Measurements from ENCODE around the gene ZNF385D. TPM values are rescaled to one million over a fixed set of nuclear protein-coding genes. Genes with fewer than 3 reads are reported as not detected.

Gene ZNF385D
- total and polyA plus RNA-seq, 2 of the 13 experiments (the other 11 are each of a cell fraction or from before 2014, with no cell fraction given): not detected

DNA sequence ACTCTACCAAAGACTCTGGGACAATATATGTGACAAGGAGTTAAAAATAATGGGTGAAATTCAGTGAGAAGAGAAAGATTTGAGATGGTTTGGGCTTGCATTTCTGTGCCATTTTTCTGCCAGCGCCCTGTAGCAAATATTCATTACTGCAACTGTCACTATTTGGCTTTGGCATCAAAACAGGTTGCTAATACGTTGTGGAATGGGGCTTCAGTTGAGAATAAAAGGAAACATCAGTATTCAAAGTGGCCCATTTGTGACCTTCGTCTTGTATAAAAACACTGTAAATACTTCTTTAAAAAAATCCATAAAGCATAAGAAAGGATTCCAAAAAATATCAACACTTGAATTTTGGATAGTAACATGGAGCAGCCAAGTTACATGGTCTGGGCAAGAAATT, 309.2 kb downstream of the ZNF385D start:
- Histone ChIP-seq H3K27me3 (ENCODE audit: control insufficient read depth in 1 of 2, insufficient read depth in 2 of 2, low read length in 2 of 2) (no peaks in the 10 kb centered on the region), H3K36me3 (replicated peaks in 1 of 2; ENCODE audit: control insufficient read depth in 1 of 2, insufficient read depth in 2 of 2, low read length in 2 of 2) (no peaks in the 10 kb centered on the region), H3K9ac (ENCODE audit: insufficient read depth, low read depth, low read length) (no peak overlapping the region), H3K4me2 (ENCODE audit: low read depth, low read length) (no peak overlapping the region), H3K9me3 (ENCODE audit: low read length) (peaks cover 49% of the 10 kb centered on the region), H3K4me3 (replicated peaks in 1 of 3; ENCODE audit: insufficient read depth in 1 of 3, low read depth in 2 of 3, low read length in 3 of 3) (no peak overlapping the region), H4K20me1 (ENCODE audit: insufficient read depth, low read length) (no peaks in the 10 kb centered on the region), H3K27ac (ENCODE audit: extremely low read length, insufficient read depth, low read length) (no peak overlapping the region), H2AFZ (ENCODE audit: low read length) (no peak overlapping the region), H3K4me1 (ENCODE audit: insufficient read depth, low read length) (no peaks in the 10 kb centered on the region), H3K79me2 (ENCODE audit: insufficient read depth, low read length) (no peaks in the 10 kb centered on the region)
- BruUV-seq (replicated peaks): no TSS peak
- FAIRE-seq: no peak
- WGBS (ENCODE audit: low lambda C conversion rate): 0% methylated on average over 3 of the region's 3 CpGs
- DNase-seq (ENCODE audit: low spot score): no peak
- ATAC-seq: no peak
- ChIA-PET CTCF (ENCODE audit: low intra/inter-chr PET ratio, low total read pairs) (no interaction called here), POLR2A (no interaction called here)
- TF ChIP-seq THYN1 (CRISPR knock-in tag; IDR thresholded peaks at IDR 0.05; ENCODE audit: borderline replicate concordance, low read depth) (no peak), WIZ (CRISPR knock-in tag; IDR thresholded peaks at IDR 0.05) (no peak), ZNF597 (CRISPR knock-in tag; IDR thresholded peaks at IDR 0.05) (no peak), RARA (CRISPR knock-in tag; IDR thresholded peaks at IDR 0.05) (no peak), HNF4A (CRISPR knock-in tag; IDR thresholded peaks at IDR 0.05) (no peak), PATZ1 (CRISPR knock-in tag; IDR thresholded peaks at IDR 0.05) (no peak), CREM (IDR thresholded peaks at IDR 0.05) (no peak), CREM (CRISPR knock-in tag; IDR thresholded peaks at IDR 0.05) (no peak), ZNF138 (CRISPR knock-in tag; IDR thresholded peaks at IDR 0.05; ENCODE audit: low read depth) (no peak), ISX (CRISPR knock-in tag; conservative IDR thresholded peaks at IDR 0.05) (no peak), HMGXB3 (CRISPR knock-in tag; IDR thresholded peaks at IDR 0.05; ENCODE audit: borderline replicate concordance) (no peak)
- TF ChIP-seq, protein P1, sequence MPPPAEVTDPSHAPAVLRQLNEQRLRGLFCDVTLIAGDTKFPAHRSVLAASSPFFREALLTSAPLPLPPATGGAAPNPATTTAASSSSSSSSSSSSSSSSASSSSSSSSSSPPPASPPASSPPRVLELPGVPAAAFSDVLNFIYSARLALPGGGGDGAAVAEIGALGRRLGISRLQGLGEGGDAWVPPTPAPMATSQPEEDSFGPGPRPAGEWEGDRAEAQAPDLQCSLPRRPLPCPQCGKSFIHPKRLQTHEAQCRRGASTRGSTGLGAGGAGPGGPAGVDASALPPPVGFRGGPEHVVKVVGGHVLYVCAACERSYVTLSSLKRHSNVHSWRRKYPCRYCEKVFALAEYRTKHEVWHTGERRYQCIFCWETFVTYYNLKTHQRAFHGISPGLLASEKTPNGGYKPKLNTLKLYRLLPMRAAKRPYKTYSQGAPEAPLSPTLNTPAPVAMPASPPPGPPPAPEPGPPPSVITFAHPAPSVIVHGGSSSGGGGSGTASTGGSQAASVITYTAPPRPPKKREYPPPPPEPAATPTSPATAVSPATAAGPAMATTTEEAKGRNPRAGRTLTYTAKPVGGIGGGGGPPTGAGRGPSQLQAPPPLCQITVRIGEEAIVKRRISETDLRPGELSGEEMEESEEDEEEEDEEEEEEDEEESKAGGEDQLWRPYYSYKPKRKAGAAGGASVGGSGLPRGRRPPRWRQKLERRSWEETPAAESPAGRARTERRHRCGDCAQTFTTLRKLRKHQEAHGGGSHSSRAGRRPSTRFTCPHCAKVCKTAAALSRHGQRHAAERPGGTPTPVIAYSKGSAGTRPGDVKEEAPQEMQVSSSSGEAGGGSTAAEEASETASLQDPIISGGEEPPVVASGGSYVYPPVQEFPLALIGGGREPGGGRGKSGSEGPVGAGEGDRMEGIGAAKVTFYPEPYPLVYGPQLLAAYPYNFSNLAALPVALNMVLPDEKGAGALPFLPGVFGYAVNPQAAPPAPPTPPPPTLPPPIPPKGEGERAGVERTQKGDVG (CRISPR knock-in tag; IDR thresholded peaks at IDR 0.05; ENCODE audit: borderline replicate concordance): no peak
- in situ Hi-C loops (cut with HindIII; ENCODE audit: extremely low pct_ligation_motif_present, low pct_unique_long_range_greater_than_20kb) (no loop called here), intact Hi-C loops (cut with micrococcal nuclease; ENCODE audit: unreplicated experiment) (no loop called here)

All from HepG2 (cell line).